ENCODE measurements around the gene BBOF1.

DNA sequence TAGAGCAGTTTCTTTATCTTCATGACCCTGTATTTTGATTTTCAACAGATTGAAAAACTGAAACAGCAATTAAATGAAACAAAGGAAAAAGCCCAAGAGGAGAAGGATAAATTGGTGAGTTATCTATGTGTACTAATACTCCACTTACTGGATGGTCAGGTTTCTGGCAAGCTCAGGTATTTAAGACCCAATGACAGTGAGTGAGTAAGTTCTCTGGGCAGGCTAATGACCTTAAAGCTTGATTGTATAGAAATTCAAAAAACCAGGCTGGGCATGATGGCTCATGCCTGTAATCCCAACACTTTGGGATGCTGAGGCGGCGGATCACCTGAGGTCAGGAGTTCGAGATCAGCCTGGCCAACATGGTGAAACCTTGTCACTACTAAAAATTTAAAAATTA is 10.0 kb downstream of the BBOF1 start:
- TF ChIP-seq CEBPB (IDR thresholded peaks at IDR 0.05), result no peak
- TF ChIP-seq, protein P1, sequence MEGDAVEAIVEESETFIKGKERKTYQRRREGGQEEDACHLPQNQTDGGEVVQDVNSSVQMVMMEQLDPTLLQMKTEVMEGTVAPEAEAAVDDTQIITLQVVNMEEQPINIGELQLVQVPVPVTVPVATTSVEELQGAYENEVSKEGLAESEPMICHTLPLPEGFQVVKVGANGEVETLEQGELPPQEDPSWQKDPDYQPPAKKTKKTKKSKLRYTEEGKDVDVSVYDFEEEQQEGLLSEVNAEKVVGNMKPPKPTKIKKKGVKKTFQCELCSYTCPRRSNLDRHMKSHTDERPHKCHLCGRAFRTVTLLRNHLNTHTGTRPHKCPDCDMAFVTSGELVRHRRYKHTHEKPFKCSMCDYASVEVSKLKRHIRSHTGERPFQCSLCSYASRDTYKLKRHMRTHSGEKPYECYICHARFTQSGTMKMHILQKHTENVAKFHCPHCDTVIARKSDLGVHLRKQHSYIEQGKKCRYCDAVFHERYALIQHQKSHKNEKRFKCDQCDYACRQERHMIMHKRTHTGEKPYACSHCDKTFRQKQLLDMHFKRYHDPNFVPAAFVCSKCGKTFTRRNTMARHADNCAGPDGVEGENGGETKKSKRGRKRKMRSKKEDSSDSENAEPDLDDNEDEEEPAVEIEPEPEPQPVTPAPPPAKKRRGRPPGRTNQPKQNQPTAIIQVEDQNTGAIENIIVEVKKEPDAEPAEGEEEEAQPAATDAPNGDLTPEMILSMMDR (IDR thresholded peaks at IDR 0.05), result no peak
- TF ChIP-seq, protein P2, sequence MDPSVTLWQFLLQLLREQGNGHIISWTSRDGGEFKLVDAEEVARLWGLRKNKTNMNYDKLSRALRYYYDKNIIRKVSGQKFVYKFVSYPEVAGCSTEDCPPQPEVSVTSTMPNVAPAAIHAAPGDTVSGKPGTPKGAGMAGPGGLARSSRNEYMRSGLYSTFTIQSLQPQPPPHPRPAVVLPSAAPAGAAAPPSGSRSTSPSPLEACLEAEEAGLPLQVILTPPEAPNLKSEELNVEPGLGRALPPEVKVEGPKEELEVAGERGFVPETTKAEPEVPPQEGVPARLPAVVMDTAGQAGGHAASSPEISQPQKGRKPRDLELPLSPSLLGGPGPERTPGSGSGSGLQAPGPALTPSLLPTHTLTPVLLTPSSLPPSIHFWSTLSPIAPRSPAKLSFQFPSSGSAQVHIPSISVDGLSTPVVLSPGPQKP (IDR thresholded peaks at IDR 0.05; ENCODE audit: low read depth, low read length), result no peak
- no peak for TF ChIP-seq MAZ (IDR thresholded peaks at IDR 0.05; ENCODE audit: borderline replicate concordance, low read depth, low read length)
